ACC112 (cell line): ENCODE results near the gene ATP6V1F.

Experiments used
- H2AFZ ChIP-seq: fragments of 200-600 bp; sonication (generic); one replicate; pipeline ENCODE4 v1.6.0; 2017; ENCODE audit warnings: antibody characterized with exemption, low read length; ENCODE audit not compliant: unreplicated experiment
- H3K27ac ChIP-seq: fragments of 200-600 bp; sonication (generic); 2 replicates; pipeline ENCODE4 v1.5.1; 2014; ENCODE audit warnings: low read depth, mild to moderate bottlenecking, antibody characterized with exemption, low read length, moderate library complexity
- H3K27me3 ChIP-seq: fragments of 200-600 bp; sonication (generic); 2 replicates; pipeline ENCODE4 v1.6.1; 2014; ENCODE audit warnings: mild to moderate bottlenecking, antibody characterized with exemption, low read length, moderate library complexity, mixed read lengths; ENCODE audit not compliant: insufficient read depth
- H3K36me3 ChIP-seq: fragments of 200-600 bp; sonication (generic); 2 replicates; pipeline ENCODE4 v1.6.1; 2016; ENCODE audit warnings: mild to moderate bottlenecking, antibody characterized with exemption, low read length, moderate library complexity, mixed read lengths; ENCODE audit not compliant: insufficient read depth
- H3K4me1 ChIP-seq: fragments of 200-600 bp; sonication (generic); one replicate; pipeline ENCODE4 v1.6.1; 2016; ENCODE audit warnings: low read length, mixed read lengths; ENCODE audit not compliant: insufficient read depth, unreplicated experiment, control insufficient read depth
- H3K4me3 ChIP-seq: fragments of 200-600 bp; sonication (generic); 2 replicates; pipeline ENCODE4 v1.5.1; 2014; ENCODE audit warnings: mild to moderate bottlenecking, low read depth, low read length
- H3K79me2 ChIP-seq: fragments of 200-600 bp; sonication (generic); one replicate; pipeline ENCODE4 v1.6.0; 2016; ENCODE audit warnings: low read length; ENCODE audit not compliant: control insufficient read depth, unreplicated experiment, insufficient read depth

The ATP6V1F gene

GRCh38 chr7:128835790-128836641, 26.6 kb upstream of the ATP6V1F start:
- Histone ChIP-seq H3K27ac (peak overlapping the region; percentile 29), H3K79me2 (peaks cover 46% of the 10 kb centered on the region)

GRCh38 chr7:128836729-128837348, 25.8 kb upstream of the ATP6V1F start:
- peaks cover 26% of the 10 kb centered on the region for H3K4me1 ChIP-seq
- peaks cover 48% of the 10 kb centered on the region; the same call in 1 of the 2 replicates for H3K36me3 ChIP-seq
- H3K27me3 ChIP-seq = no peaks in the 10 kb centered on the region
- peaks cover 38% of the 10 kb centered on the region for H3K79me2 ChIP-seq
- no peak overlapping the region for H2AFZ ChIP-seq
- peak overlapping the region; percentile 29; the same call in 1 of the 2 replicates for H3K27ac ChIP-seq
- H3K4me3 ChIP-seq = no peak overlapping the region

More at GRCh38 chr7:128835790-128836641, 26.6 kb upstream of the ATP6V1F start:
- H3K4me3 ChIP-seq = no peak overlapping the region
- H3K27me3 ChIP-seq = no peaks in the 10 kb centered on the region
- no peak overlapping the region for H2AFZ ChIP-seq
- H3K36me3 ChIP-seq = peaks cover 39% of the 10 kb centered on the region; the same call in 1 of the 2 replicates
- peaks cover 20% of the 10 kb centered on the region for H3K4me1 ChIP-seq

- Histone ChIP-seq H3K4me3 (no peak overlapping the region), H2AFZ (no peak overlapping the region), H3K27me3 (no peaks in the 10 kb centered on the region), H3K27ac (no peak overlapping the region), H3K4me1 (peaks cover 27% of the 10 kb centered on the region), H3K36me3 (peaks cover 48% of the 10 kb centered on the region; the same call in 1 of the 2 replicates), H3K79me2 (peaks cover 31% of the 10 kb centered on the region)
Observed at GRCh38 chr7:128837521-128837921, 25.1 kb upstream of the ATP6V1F start.

- Histone ChIP-seq H3K36me3 (peaks cover 48% of the 10 kb centered on the region; the same call in 1 of the 2 replicates), H3K27ac (no peak overlapping the region), H2AFZ (no peak overlapping the region), H3K79me2 (peaks cover 24% of the 10 kb centered on the region), H3K4me3 (no peak overlapping the region), H3K4me1 (peaks cover 27% of the 10 kb centered on the region), H3K27me3 (no peaks in the 10 kb centered on the region)
Observed at GRCh38 chr7:128838109-128838779, 24.4 kb upstream of the ATP6V1F start.

- Histone ChIP-seq H3K36me3 (peaks cover 53% of the 10 kb centered on the region; the same call in 1 of the 2 replicates), H3K27ac (no peak overlapping the region), H2AFZ (no peak overlapping the region), H3K4me3 (no peak overlapping the region), H3K4me1 (peaks cover 22% of the 10 kb centered on the region), H3K27me3 (no peaks in the 10 kb centered on the region), H3K79me2 (peaks cover 16% of the 10 kb centered on the region)
Observed at GRCh38 chr7:128838981-128839731, 23.5 kb upstream of the ATP6V1F start.

- Histone ChIP-seq H3K36me3 (peaks cover 53% of the 10 kb centered on the region; the same call in 1 of the 2 replicates), H3K27me3 (no peaks in the 10 kb centered on the region), H2AFZ (no peak overlapping the region), H3K4me3 (no peak overlapping the region), H3K27ac (no peak overlapping the region), H3K4me1 (peaks cover 22% of the 10 kb centered on the region), H3K79me2 (peaks cover 12% of the 10 kb centered on the region)
Observed at GRCh38 chr7:128839751-128840177, 22.9 kb upstream of the ATP6V1F start.

GRCh38 chr7:128840326-128841170, 22.1 kb upstream of the ATP6V1F start:
- Histone ChIP-seq H3K27ac (no peak overlapping the region), H3K36me3 (peaks cover 55% of the 10 kb centered on the region; the same call in 1 of the 2 replicates), H2AFZ (no peak overlapping the region)

GRCh38 chr7:128841171-128841690, 21.4 kb upstream of the ATP6V1F start:
- H3K36me3 ChIP-seq = peaks cover 48% of the 10 kb centered on the region; the same call in 1 of the 2 replicates

More at GRCh38 chr7:128840326-128841170, 22.1 kb upstream of the ATP6V1F start:
- Histone ChIP-seq H3K27me3 (no peaks in the 10 kb centered on the region), H3K4me3 (no peak overlapping the region), H3K79me2 (peaks cover 7% of the 10 kb centered on the region), H3K4me1 (peaks cover 18% of the 10 kb centered on the region)

GRCh38 chr7:128841921-128842673, 20.6 kb upstream of the ATP6V1F start:
- Histone ChIP-seq H3K27ac (peak overlapping the region; percentile 33), H3K36me3 (peaks cover 42% of the 10 kb centered on the region; the same call in 1 of the 2 replicates), H3K79me2 (peaks cover 2% of the 10 kb centered on the region), H3K27me3 (no peaks in the 10 kb centered on the region), H2AFZ (no peak overlapping the region), H3K4me1 (peaks cover 7% of the 10 kb centered on the region), H3K4me3 (no peak overlapping the region)

More at GRCh38 chr7:128841171-128841690, 21.4 kb upstream of the ATP6V1F start:
- Histone ChIP-seq H3K4me3 (no peak overlapping the region), H2AFZ (no peak overlapping the region), H3K79me2 (peaks cover 2% of the 10 kb centered on the region), H3K27me3 (no peaks in the 10 kb centered on the region), H3K4me1 (peaks cover 11% of the 10 kb centered on the region), H3K27ac (peak overlapping the region; percentile 33)
